Parathyroid adenoma (tissue), 2 donors: Measurements from ENCODE around the gene BEND3.

ENCODE experiments used
- H2AFZ ChIP-seq: fragments of 300-600 bp; sonication (generic); one replicate; pipeline ENCODE4 v1.7.0; 2017; ENCODE audit warnings: antibody characterized with exemption, mild to moderate bottlenecking
- H3K27ac ChIP-seq: fragments of 300-600 bp; sonication (generic); one replicate; pipeline ENCODE4 v1.7.0; 2017
- H3K27me3 ChIP-seq: fragments of 300-600 bp; sonication (generic); one replicate; pipeline ENCODE4 v1.7.0; 2017; ENCODE audit warnings: low read length; ENCODE audit not compliant: control insufficient read depth, insufficient read depth
- H3K36me3 ChIP-seq: fragments of 300-600 bp; sonication (generic); one replicate; pipeline ENCODE4 v1.7.0; 2017; ENCODE audit warnings: low read length; ENCODE audit not compliant: control insufficient read depth, insufficient read depth
- H3K4me1 ChIP-seq: fragments of 300-600 bp; sonication (generic); one replicate; pipeline ENCODE4 v1.7.0; 2017; ENCODE audit warnings: control low read depth
- H3K4me2 ChIP-seq: fragments of 300-600 bp; sonication (generic); one replicate; pipeline ENCODE4 v1.7.0; 2017; ENCODE audit warnings: low read length
- H3K4me3 ChIP-seq: fragments of 300-600 bp; sonication (generic); one replicate; pipeline ENCODE4 v1.7.0; 2017; ENCODE audit warnings: low read depth, low read length
- H3K79me2 ChIP-seq: fragments of 300-600 bp; sonication (generic); one replicate; pipeline ENCODE4 v1.7.0; 2017; ENCODE audit warnings: control low read depth
- H3K9ac ChIP-seq: fragments of 300-600 bp; sonication (generic); one replicate; pipeline ENCODE4 v1.7.0; 2017; ENCODE audit warnings: mild to moderate bottlenecking
- H3K9me3 ChIP-seq: fragments of 300-600 bp; sonication (generic); one replicate; pipeline ENCODE4 v1.7.0; 2017; ENCODE audit warnings: low read length; ENCODE audit not compliant: control insufficient read depth
- TF ChIP-seq, protein P1 (sequence below): fragments of 300-600 bp; sonication (generic); IDR thresholded peaks from one replicate; pipeline ENCODE4 v1.7.0; 2017; ENCODE audit warnings: antibody characterized with exemption, mild to moderate bottlenecking
- donor health status: primary hyperparathyroidism.

BEND3 gene

DNA sequence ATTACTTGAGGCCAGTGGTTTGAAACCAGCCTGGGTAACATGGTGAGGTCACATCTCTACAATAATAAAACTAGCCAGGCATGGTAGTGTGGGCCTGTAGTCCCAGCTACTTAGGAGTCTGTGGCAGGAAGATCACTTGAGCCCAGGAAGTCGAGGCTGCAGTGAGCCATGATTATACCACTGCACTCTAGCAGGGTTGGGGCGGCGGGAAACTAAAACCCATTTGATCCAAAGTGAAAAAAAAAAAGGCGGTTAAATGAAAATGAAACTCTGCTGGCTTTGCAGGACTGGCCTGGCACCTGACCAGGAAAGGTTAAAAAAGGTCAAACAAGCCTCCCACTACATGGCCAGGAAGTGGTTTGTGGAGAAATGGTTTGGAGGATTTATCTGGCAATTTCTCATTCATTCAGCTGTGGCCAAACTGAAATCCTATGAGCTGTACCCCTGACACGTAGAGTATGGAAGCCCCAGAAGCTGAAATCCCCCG is 50.7 kb downstream of the BEND3 start:
- no peaks in the 10 kb centered on the region for H3K36me3 ChIP-seq
- TF ChIP-seq, protein P1, sequence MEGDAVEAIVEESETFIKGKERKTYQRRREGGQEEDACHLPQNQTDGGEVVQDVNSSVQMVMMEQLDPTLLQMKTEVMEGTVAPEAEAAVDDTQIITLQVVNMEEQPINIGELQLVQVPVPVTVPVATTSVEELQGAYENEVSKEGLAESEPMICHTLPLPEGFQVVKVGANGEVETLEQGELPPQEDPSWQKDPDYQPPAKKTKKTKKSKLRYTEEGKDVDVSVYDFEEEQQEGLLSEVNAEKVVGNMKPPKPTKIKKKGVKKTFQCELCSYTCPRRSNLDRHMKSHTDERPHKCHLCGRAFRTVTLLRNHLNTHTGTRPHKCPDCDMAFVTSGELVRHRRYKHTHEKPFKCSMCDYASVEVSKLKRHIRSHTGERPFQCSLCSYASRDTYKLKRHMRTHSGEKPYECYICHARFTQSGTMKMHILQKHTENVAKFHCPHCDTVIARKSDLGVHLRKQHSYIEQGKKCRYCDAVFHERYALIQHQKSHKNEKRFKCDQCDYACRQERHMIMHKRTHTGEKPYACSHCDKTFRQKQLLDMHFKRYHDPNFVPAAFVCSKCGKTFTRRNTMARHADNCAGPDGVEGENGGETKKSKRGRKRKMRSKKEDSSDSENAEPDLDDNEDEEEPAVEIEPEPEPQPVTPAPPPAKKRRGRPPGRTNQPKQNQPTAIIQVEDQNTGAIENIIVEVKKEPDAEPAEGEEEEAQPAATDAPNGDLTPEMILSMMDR, result no peak
- no peak overlapping the region for H3K4me3 ChIP-seq
- peak overlapping the region; percentile 22 for H3K4me2 ChIP-seq
- H3K9ac ChIP-seq, result no peak overlapping the region
- no peaks in the 10 kb centered on the region for H3K9me3 ChIP-seq
- no peaks in the 10 kb centered on the region for H3K79me2 ChIP-seq
- H3K27me3 ChIP-seq, result no peaks in the 10 kb centered on the region
- H2AFZ ChIP-seq, result peak overlapping the region; percentile 33
- no peak overlapping the region for H3K27ac ChIP-seq
- H3K4me1 ChIP-seq, result no peaks in the 10 kb centered on the region

DNA sequence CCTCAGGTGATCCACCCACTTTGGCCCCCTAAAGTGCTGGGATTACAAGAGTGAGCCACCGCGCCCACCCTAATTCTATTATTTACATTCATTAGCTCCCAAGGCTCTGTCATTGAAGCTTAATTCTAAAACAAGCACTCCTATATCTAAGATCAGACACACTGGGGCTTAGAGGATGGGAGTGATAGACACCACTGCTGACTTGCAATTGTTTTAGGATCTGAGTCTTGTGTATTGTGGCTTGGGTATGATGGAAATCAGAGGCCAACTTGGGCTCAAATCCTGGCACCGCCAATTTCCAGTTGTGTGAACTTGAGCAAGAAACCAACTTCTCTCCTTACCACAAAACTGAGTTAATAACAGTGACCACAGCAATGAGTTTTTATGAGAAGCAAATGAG is 52.6 kb downstream of the BEND3 start:
- Histone ChIP-seq H3K79me2 (no peaks in the 10 kb centered on the region), H3K27ac (no peak overlapping the region), H2AFZ (no peak overlapping the region), H3K4me1 (no peaks in the 10 kb centered on the region), H3K4me2 (no peak overlapping the region), H3K4me3 (no peak overlapping the region), H3K27me3 (no peaks in the 10 kb centered on the region), H3K9me3 (no peaks in the 10 kb centered on the region), H3K9ac (no peak overlapping the region), H3K36me3 (no peaks in the 10 kb centered on the region)
- TF ChIP-seq, protein P1, result no peak

DNA sequence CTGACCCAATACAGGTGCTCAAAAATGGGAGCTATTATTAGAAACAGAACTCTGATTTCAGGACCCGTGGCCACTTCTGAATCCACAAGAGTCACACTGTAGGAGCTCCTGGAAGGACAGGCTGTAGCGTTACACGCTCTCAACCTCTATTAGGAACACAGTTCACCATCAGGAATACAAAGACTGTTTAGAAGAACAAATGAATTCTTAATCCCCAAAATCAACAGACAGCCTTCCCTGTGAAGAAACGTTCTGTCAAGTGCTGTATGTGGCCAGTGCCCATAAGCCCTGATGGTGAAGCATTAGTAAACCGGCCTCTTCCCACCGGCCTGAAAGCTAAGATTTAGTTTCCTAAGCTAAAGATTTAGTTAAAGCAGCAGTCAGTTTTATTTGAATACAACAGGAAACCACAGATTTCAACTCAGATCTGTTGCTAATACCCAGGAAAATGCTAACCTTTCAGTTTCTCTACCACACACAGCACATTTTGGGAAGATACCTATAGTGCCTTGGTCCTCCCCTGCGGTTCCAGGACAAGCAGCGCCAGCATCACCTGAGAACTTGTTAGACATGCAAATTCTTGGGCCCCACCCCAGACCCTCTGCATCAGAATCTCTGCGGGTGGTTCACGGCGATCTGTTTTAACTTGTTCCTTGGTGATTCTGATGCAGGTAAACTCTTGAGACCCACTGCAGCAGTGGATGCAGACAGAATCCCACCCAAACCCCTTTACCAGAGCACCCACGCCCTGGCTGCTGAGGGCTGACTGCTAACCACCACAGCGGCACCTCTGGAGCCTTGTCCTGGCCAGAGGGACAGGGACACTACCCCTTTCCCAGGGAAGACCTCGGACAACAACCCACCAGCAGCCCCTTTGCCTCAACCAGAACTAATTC is 53.9 kb downstream of the BEND3 start:
- Histone ChIP-seq H2AFZ (peak overlapping the region; percentile 42), H3K27ac (no peak overlapping the region), H3K9ac (no peak overlapping the region), H3K4me3 (no peak overlapping the region), H3K27me3 (no peaks in the 10 kb centered on the region), H3K79me2 (no peaks in the 10 kb centered on the region), H3K36me3 (no peaks in the 10 kb centered on the region), H3K9me3 (no peaks in the 10 kb centered on the region), H3K4me2 (no peak overlapping the region), H3K4me1 (no peaks in the 10 kb centered on the region)
- TF ChIP-seq, protein P1, result no peak

DNA sequence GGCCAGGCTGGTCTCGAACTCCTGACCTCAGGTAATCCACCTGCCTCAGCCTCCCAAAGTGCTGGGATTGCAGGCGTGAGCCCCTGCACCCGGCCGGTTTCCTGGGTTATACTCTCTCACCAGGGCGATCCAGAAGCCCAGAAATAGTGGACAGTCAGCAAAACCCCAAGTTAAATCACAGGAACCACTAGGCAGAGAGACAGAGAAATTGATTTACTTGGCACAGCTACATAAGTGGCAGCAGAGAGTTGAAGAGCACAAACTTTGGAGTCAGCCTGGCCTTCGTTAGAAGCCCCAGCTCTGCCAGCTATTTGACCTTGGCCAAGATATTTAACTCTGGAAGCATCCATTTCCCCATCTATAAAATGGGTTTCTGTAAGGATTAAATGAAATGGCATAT is 54.6 kb downstream of the BEND3 start:
- no peaks in the 10 kb centered on the region for H3K4me1 ChIP-seq
- TF ChIP-seq, protein P1, result no peak
- H3K4me3 ChIP-seq, result no peak overlapping the region
- H3K4me2 ChIP-seq, result no peak overlapping the region
- H2AFZ ChIP-seq, result no peak overlapping the region
- H3K9me3 ChIP-seq, result no peaks in the 10 kb centered on the region
- no peaks in the 10 kb centered on the region for H3K27me3 ChIP-seq
- no peaks in the 10 kb centered on the region for H3K36me3 ChIP-seq
- no peak overlapping the region for H3K27ac ChIP-seq
- H3K79me2 ChIP-seq, result no peaks in the 10 kb centered on the region
- H3K9ac ChIP-seq, result no peak overlapping the region
